ENCODE data around the gene SLC44A2. TPM values are rescaled to one million over a fixed set of nuclear protein-coding genes. Genes with fewer than 3 reads are reported as not detected.

The SLC44A2 gene
- total RNA-seq, 1 donor, result 49.9 TPM

GRCh38 chr19:10634963-10635362 lies 9.6 kb downstream of the SLC44A2 start:
- H3K36me3 ChIP-seq (ENCODE audit: insufficient read depth, low read length), result peaks cover 63% of the 10 kb centered on the region
- no peak overlapping the region for H3K27ac ChIP-seq (ENCODE audit: low read depth, low read length)
- H3K4me1 ChIP-seq (ENCODE audit: insufficient read depth, low read length), result no peaks in the 10 kb centered on the region
- no peak overlapping the region for H3K4me2 ChIP-seq (ENCODE audit: insufficient read depth, low read length)
- peaks cover 2% of the 10 kb centered on the region for H4K20me1 ChIP-seq (ENCODE audit: insufficient read depth, low read length)
- no peaks in the 10 kb centered on the region for H3K9me3 ChIP-seq (ENCODE audit: low read depth, low read length)
- H3K27me3 ChIP-seq (ENCODE audit: insufficient read depth, low read length), result no peaks in the 10 kb centered on the region
- no peak for TF ChIP-seq CTCF (IDR thresholded peaks at IDR 0.05; ENCODE audit: extremely low read depth, low read depth, low read length)
- no peak overlapping the region for H3K4me3 ChIP-seq (ENCODE audit: insufficient read depth, low read length)
- no peaks in the 10 kb centered on the region for H3K79me2 ChIP-seq (ENCODE audit: insufficient read depth, low read length)
- no peak overlapping the region for H2AFZ ChIP-seq (ENCODE audit: low read length)
- no peak for DNase-seq (ENCODE audit: insufficient read length, low spot score, missing footprints)

- TF ChIP-seq CTCF (IDR thresholded peaks at IDR 0.05; ENCODE audit: extremely low read depth, low read depth, low read length), result no peak
- H3K9me3 ChIP-seq (ENCODE audit: low read depth, low read length), result no peaks in the 10 kb centered on the region
- H3K4me2 ChIP-seq (ENCODE audit: insufficient read depth, low read length), result no peak overlapping the region
- no peaks in the 10 kb centered on the region for H3K79me2 ChIP-seq (ENCODE audit: insufficient read depth, low read length)
- peaks cover 2% of the 10 kb centered on the region for H4K20me1 ChIP-seq (ENCODE audit: insufficient read depth, low read length)
- no peaks in the 10 kb centered on the region for H3K27me3 ChIP-seq (ENCODE audit: insufficient read depth, low read length)
- DNase-seq (ENCODE audit: insufficient read length, low spot score, missing footprints), result peak; percentile 49
- H3K4me3 ChIP-seq (ENCODE audit: insufficient read depth, low read length), result no peak overlapping the region
- H2AFZ ChIP-seq (ENCODE audit: low read length), result no peak overlapping the region
- H3K4me1 ChIP-seq (ENCODE audit: insufficient read depth, low read length), result no peaks in the 10 kb centered on the region
- H3K27ac ChIP-seq (ENCODE audit: low read depth, low read length), result no peak overlapping the region
- H3K36me3 ChIP-seq (ENCODE audit: insufficient read depth, low read length), result peaks cover 66% of the 10 kb centered on the region
Observed at GRCh38 chr19:10636304-10636972, 11.1 kb downstream of the SLC44A2 start.

- Histone ChIP-seq H3K4me2 (ENCODE audit: insufficient read depth, low read length) (no peak overlapping the region), H2AFZ (ENCODE audit: low read length) (no peak overlapping the region), H4K20me1 (ENCODE audit: insufficient read depth, low read length) (peaks cover 2% of the 10 kb centered on the region), H3K4me3 (ENCODE audit: insufficient read depth, low read length) (no peak overlapping the region), H3K79me2 (ENCODE audit: insufficient read depth, low read length) (no peaks in the 10 kb centered on the region), H3K36me3 (ENCODE audit: insufficient read depth, low read length) (peaks cover 57% of the 10 kb centered on the region), H3K27me3 (ENCODE audit: insufficient read depth, low read length) (no peaks in the 10 kb centered on the region), H3K9me3 (ENCODE audit: low read depth, low read length) (no peaks in the 10 kb centered on the region), H3K4me1 (ENCODE audit: insufficient read depth, low read length) (no peaks in the 10 kb centered on the region), H3K27ac (ENCODE audit: low read depth, low read length) (no peak overlapping the region)
- peak; percentile 61 for DNase-seq (ENCODE audit: insufficient read length, low spot score, missing footprints)
- TF ChIP-seq CTCF (IDR thresholded peaks at IDR 0.05; ENCODE audit: extremely low read depth, low read depth, low read length), result no peak
Observed at GRCh38 chr19:10637894-10638293, 12.5 kb downstream of the SLC44A2 start.

- H3K36me3 ChIP-seq (ENCODE audit: insufficient read depth, low read length), result peaks cover 47% of the 10 kb centered on the region
- H3K27me3 ChIP-seq (ENCODE audit: insufficient read depth, low read length), result no peaks in the 10 kb centered on the region
- no peak overlapping the region for H3K27ac ChIP-seq (ENCODE audit: low read depth, low read length)
- H3K9me3 ChIP-seq (ENCODE audit: low read depth, low read length), result no peaks in the 10 kb centered on the region
- H3K79me2 ChIP-seq (ENCODE audit: insufficient read depth, low read length), result no peaks in the 10 kb centered on the region
- no peak overlapping the region for H2AFZ ChIP-seq (ENCODE audit: low read length)
- peaks cover 2% of the 10 kb centered on the region for H4K20me1 ChIP-seq (ENCODE audit: insufficient read depth, low read length)
- no peak for DNase-seq (ENCODE audit: insufficient read length, low spot score, missing footprints)
- H3K4me1 ChIP-seq (ENCODE audit: insufficient read depth, low read length), result no peaks in the 10 kb centered on the region
- no peak for TF ChIP-seq CTCF (IDR thresholded peaks at IDR 0.05; ENCODE audit: extremely low read depth, low read depth, low read length)
- H3K4me2 ChIP-seq (ENCODE audit: insufficient read depth, low read length), result no peak overlapping the region
- H3K4me3 ChIP-seq (ENCODE audit: insufficient read depth, low read length), result no peak overlapping the region
Observed at GRCh38 chr19:10639836-10640235, 14.5 kb downstream of the SLC44A2 start.
